Activated T-cell treated with anti-CD3 and anti-CD28 coated beads, Interleukin-2, amount 50 U/mL, for 1 hour (primary cell): Measurements from ENCODE around the gene ANKDD1B.

Experiments used
- DNase-seq: peaks from one replicate; pipeline ENCODE4 v3.0.0-alpha.2; 2020

The ANKDD1B gene

DNA sequence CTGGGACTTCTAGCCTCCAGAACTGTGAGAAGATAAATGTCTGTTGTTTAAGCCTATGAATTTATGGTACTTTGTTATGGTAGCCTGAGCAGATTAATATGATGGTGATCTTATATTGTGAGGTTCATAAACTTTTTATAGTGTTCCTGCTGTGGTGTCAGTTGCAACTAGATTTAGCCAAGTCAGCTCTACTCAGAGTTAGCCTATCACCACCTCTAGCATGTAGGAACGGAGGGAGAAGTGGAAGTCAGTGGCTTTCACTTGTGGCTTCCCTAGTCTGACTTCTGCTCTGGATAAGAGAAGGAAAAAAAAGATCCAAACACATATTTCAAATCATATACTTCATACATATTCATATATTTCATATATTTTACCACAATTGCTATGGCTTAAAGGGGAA lies 99.4 kb downstream of the ANKDD1B start:
- no peak for DNase-seq

DNA sequence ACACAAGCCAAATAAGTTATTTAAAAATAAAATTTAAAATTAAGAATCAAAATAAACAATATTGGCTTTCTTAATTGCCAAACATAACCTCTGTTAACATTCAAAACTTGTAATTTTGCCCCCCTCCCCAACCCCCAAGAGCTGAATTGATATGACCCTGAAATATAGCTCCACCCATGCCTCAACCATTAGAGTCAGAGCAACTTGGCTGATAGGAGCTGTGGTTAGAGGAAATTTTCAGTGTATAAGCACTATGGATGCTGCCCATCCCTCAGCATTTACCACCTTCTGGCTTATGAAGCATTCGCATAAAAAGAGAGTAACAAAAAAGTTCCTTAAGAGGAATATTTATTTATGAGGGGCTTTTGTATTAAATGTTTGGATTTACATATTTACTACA lies 99.9 kb downstream of the ANKDD1B start:
- no peak for DNase-seq

DNA sequence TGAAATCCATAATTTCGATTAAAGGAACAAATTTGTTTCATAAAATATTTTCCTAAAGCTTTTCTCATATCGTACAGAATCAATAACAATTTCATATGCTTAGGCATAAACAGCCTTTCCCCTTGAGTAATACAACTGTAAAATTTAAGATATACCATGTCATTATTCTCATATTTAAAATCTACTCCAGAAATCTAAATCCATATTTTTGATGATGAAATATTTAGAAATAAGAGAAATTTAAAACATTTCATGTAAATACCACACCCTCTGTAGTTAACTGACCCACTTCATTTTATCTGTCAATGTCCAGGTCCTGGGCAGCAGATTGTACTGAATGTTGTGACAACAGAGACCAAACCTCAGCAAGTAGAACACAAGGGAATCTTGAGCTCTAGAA lies 100.8 kb downstream of the ANKDD1B start:
- no peak for DNase-seq

DNA sequence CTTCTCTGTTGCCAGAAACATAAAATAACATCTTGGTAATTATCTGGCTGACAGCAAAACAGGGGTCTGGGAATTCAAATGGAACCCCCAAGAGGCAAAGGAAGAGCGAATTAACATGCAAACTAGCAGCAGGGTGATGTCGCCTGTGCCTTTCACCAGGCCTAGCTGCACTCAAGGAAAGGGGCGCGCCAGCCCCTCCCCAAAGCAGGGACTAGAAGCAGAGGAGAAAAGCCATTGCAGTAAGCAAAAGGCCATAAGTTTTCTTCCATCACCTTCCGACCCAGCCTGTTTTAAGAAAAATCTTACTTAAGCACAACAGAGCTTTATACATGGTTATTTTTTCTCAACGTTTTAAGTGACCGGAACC lies 105.4 kb downstream of the ANKDD1B start:
- no peak for DNase-seq

DNA sequence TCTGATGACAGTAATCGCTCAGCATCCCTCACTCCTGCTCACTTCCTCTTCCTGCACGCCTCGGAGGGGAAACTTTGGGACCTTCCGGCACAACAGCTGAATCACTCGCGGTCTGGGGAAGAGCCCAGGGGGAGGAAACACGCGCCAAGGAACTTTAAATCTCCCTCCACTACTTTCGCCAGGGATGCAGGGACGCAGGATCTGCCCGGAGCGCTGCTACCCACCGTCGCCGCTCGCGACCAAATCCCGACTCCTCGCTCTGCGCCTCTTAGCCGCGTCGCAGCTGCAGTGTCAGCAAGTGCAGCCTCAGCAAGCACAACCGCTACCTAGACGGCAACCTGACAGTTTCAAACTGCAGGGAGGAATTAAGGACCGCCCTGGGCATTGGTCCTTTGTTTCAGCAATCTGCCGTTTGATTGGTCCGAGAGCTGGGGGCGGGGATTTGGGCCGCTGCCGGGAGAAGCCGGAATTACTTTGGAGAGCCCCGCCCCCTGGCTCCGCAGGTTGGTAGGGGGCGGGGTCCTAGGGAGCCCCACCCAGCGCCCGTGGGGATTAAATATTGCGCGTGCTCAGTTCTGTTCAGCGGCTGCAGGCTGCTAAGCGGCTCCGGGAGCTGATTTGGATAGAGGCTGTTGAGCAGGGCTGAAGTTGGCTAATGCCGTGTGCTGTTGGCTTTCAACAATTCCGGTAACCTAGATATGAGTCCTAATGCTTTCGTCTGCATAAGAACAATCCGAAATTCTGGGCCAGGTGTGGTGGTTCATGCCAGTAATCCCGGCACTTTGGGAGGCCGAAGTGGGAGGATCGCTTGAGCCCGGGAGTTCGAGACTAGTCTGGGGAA lies 106.0 kb downstream of the ANKDD1B start, which contains the start of gene POC5:
POC5 (minus strand) TSS at position 356 of the 841 bp plus-strand sequence. CDS start 4,500 bp downstream, outside the sequence.
- peak; percentile 99 for DNase-seq

DNA sequence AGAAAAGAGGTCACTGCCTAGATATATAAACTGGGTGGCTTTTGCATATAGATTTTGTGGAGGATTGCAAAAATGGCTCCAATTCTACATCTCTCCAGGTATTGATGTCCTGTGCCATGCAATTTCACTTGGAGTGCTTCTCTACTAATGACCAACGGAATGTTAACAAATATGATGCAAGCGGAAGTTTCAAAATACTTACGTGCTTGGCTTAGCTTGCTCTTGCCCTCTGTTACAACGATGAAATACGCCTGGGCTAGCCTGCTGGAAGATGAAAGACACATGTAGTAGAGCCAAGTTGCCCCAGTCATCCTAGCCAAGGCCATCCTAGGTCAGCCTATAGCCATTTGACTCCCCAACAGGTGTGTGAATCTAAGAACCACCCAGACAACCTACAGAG lies 109.6 kb downstream of the ANKDD1B start:
- no peak for DNase-seq
